OCI-LY1 (cell line): Measurements from ENCODE around the gene MCC.

Experiments used
- EZH2 ChIP-seq: fragments of 200-600 bp; sonication (generic), shearing (Covaris generic); IDR thresholded peaks from 2 replicates; pipeline ENCODE4 v1.8.0; 2017; ENCODE audit warnings: borderline replicate concordance, mixed run types, mild to moderate bottlenecking, antibody characterized with exemption, low read length, moderate library complexity, mixed read lengths
- TF ChIP-seq, protein P1 (sequence below): fragments of 200-600 bp; sonication (generic), shearing (Covaris generic); IDR thresholded peaks from 2 replicates; pipeline ENCODE4 v1.5.1; 2017; ENCODE audit warnings: mild to moderate bottlenecking, antibody characterized with exemption, low read length, moderate library complexity, mixed read lengths

DNA sequence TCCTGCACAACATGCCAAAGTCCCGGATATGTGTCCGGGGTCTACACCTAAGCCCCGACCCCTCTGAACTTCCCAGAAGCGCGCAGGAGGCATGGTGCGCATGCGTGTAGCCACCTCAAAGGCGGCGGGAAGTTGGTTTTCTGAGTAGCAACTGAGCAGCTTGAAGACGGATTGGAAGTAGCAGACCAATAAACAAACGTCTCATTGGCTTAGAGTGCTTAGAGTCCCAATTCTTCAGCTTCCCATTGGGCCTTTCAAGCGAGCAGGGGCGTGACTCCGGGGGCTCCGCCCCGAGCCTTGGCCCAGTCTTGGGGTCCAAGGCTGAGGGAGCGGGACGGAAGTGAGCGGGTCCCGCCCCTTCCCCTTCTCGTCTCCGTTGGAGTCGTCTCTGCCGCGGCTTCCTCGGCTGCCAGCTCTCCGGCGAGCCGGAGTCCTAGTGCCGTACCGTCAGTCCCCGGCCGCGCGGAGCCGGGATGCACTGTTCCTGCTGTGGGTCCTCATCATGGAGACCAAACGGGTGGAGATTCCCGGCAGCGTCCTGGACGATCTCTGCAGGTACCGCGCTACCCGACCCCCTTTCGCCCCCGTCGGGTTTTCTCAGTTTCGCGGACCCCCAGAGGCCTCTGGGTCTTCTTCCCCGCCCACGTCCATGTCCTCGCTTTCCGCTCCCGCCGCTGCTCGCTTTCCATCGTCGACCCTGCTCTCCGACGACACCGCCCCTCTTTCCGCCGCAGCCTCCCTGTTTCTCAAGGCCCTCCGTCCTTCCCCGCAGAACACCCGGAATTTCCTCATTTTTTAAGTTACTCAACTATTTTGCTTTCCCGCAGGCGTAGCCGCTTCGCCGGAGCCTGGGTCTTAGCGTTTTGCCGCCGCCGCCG, 511.6 kb downstream of the MCC start, which contains the start of gene DCP2:
- TF ChIP-seq, protein P1, sequence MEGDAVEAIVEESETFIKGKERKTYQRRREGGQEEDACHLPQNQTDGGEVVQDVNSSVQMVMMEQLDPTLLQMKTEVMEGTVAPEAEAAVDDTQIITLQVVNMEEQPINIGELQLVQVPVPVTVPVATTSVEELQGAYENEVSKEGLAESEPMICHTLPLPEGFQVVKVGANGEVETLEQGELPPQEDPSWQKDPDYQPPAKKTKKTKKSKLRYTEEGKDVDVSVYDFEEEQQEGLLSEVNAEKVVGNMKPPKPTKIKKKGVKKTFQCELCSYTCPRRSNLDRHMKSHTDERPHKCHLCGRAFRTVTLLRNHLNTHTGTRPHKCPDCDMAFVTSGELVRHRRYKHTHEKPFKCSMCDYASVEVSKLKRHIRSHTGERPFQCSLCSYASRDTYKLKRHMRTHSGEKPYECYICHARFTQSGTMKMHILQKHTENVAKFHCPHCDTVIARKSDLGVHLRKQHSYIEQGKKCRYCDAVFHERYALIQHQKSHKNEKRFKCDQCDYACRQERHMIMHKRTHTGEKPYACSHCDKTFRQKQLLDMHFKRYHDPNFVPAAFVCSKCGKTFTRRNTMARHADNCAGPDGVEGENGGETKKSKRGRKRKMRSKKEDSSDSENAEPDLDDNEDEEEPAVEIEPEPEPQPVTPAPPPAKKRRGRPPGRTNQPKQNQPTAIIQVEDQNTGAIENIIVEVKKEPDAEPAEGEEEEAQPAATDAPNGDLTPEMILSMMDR = no peak
- no peak for TF ChIP-seq EZH2
